ENCODE data around the gene ASAP3.
A peak's percentile ranks its signal among the peaks of the same experiment; 100 is the strongest.

ASAP3 gene

GRCh38 chr1:23530747-23531561 lies 47.0 kb upstream of the ASAP3 start, which contains the start of gene E2F2:
Gene E2F2, minus strand, starts transcription at chr1:23531233. Its CDS starts 440 bp downstream, at chr1:23530793.
- H3K4me3 ChIP-seq (ENCODE audit: low read length, poor library complexity, severe bottlenecking) = peak within 1 kb of the TSS; percentile 93
- H3K4me1 ChIP-seq (ENCODE audit: insufficient read depth, low read length, poor library complexity, severe bottlenecking) = peaks cover 76% of the 10 kb centered on the region
- peak within 1 kb of the TSS; percentile 95 for H3K4me2 ChIP-seq (ENCODE audit: low read depth, low read length, poor library complexity, severe bottlenecking)
- peaks cover 21% of the 10 kb centered on the region for H3F3A ChIP-seq (ENCODE audit: low read depth)
- H3K9me3 ChIP-seq (ENCODE audit: insufficient read depth, low read depth, low read length) = no peaks in the 10 kb centered on the region
- H3K36me3 ChIP-seq (ENCODE audit: insufficient read depth, low read length) = no peaks in the 10 kb centered on the region
- peaks cover 5% of the 10 kb centered on the region for H3K27me3 ChIP-seq (ENCODE audit: insufficient read depth, low read length, poor library complexity, severe bottlenecking)
- TF ChIP-seq CTCF (conservative IDR thresholded peaks at IDR 0.05; ENCODE audit: low read length) = peak; percentile 35
- TF ChIP-seq EZH2phosphoT487 (IDR thresholded peaks at IDR 0.05; ENCODE audit: borderline replicate concordance) = no peak
- H3K79me2 ChIP-seq (ENCODE audit: insufficient read depth, low read length) = peaks cover 44% of the 10 kb centered on the region
- no peaks in the 10 kb centered on the region for H3K9me2 ChIP-seq (replicated peaks; ENCODE audit: low read depth, low read length)
- H4K20me1 ChIP-seq (ENCODE audit: insufficient read depth, low read length, poor library complexity, severe bottlenecking) = peaks cover 15% of the 10 kb centered on the region
- peak within 1 kb of the TSS; percentile 98 for H3K9ac ChIP-seq (ENCODE audit: low read depth, low read length, poor library complexity, severe bottlenecking)
- peak within 1 kb of the TSS; percentile 91 for H2AFZ ChIP-seq (ENCODE audit: low read length)

DNA sequence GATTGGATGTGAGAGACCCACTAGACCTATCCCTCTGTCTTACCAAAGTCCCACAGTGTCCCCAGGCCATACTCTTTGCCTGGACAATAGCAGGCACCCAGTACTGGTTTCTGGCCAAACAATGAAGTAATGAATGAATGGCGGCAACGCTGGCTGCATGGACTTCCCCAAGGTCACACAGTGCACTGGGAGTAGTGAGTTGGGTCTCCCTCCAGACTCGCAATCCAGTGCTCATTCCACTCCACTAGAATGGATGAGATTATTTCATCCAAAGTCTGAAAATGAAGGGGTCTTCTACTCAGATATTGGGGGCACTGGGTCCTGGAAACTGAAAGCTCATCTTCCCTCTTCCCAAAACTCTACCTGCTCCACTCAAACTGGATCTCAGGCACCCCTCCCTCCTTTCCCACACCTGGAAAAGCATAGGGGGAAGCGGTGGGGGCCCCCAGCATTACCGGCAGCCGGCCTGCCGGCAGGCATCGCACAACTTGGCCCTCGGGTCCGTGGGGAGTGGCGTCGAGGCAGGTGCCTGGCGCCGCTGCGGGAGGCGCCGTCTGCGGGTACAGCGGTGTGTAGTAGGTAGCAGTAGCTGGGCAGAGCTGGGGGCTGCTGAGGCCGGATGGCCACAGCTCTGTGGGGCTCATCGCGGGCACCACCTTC lies 46.2 kb upstream of the ASAP3 start:
- peaks cover 19% of the 10 kb centered on the region for H4K20me1 ChIP-seq (ENCODE audit: insufficient read depth, low read length, poor library complexity, severe bottlenecking)
- peak overlapping the region; percentile 98 for H3K9ac ChIP-seq (ENCODE audit: low read depth, low read length, poor library complexity, severe bottlenecking)
- TF ChIP-seq CTCF (conservative IDR thresholded peaks at IDR 0.05; ENCODE audit: low read length) (no peak), EZH2phosphoT487 (IDR thresholded peaks at IDR 0.05; ENCODE audit: borderline replicate concordance) (no peak)
- peak overlapping the region; percentile 95 for H3K4me2 ChIP-seq (ENCODE audit: low read depth, low read length, poor library complexity, severe bottlenecking)
- peak overlapping the region; percentile 93 for H3K4me3 ChIP-seq (ENCODE audit: low read length, poor library complexity, severe bottlenecking)
- peaks cover 80% of the 10 kb centered on the region for H3K4me1 ChIP-seq (ENCODE audit: insufficient read depth, low read length, poor library complexity, severe bottlenecking)
- H3K9me3 ChIP-seq (ENCODE audit: insufficient read depth, low read depth, low read length) = no peaks in the 10 kb centered on the region
- H3K36me3 ChIP-seq (ENCODE audit: insufficient read depth, low read length) = no peaks in the 10 kb centered on the region
- H3K79me2 ChIP-seq (ENCODE audit: insufficient read depth, low read length) = peaks cover 51% of the 10 kb centered on the region
- no peaks in the 10 kb centered on the region for H3K9me2 ChIP-seq (replicated peaks; ENCODE audit: low read depth, low read length)
- peaks cover 24% of the 10 kb centered on the region for H3F3A ChIP-seq (ENCODE audit: low read depth)
- H2AFZ ChIP-seq (ENCODE audit: low read length) = peak overlapping the region; percentile 82
- H3K27me3 ChIP-seq (ENCODE audit: insufficient read depth, low read length, poor library complexity, severe bottlenecking) = peaks cover 5% of the 10 kb centered on the region

DNA sequence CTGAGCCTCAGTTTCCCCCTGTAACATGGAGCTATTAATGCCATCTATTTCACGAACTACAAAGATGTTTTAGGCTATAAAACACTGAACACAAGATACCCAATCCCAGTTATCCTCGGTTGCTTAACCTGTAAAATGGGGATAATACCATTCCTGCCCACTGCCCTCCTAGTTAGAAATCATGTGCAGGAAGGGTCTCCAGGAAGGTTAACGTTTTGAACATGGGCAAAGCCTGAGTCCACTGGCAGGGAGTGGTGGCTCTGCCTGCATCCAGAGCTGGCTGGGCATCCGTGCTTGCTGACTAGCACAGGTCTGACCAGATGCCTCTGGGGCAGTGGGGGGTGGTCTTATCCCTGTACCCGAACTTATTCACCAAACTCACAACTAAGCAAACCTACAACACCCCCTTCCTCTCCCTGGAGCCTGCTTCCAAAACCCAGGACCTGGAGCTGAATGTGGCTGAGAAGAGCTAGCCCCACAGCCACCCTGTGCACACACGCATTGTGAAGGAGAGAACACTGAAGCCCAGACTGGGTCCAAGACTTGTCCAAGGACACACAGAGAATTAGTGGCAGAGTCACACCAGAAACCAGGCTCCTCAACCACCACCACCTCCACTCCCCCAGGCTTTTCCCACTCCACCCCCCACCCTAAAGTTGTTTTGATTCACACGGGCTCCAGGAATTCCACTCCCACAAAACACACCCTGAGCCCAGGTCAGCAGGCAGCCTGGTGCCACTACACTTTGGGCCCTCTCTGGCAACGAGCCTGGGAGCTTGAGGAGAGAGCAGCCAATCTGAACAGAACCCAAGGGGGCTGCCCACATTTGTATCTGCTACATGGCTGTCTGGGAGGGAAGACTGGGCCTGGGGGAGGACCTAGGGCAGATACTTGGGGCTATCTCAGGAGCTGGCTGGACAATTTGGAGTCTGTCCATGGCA lies 45.4 kb upstream of the ASAP3 start:
- H3K4me2 ChIP-seq (ENCODE audit: low read depth, low read length, poor library complexity, severe bottlenecking) = peak overlapping the region; percentile 95
- peak overlapping the region; percentile 98 for H3K9ac ChIP-seq (ENCODE audit: low read depth, low read length, poor library complexity, severe bottlenecking)

More for the DNA sequence above, 45.4 kb upstream of the ASAP3 start:
- Histone ChIP-seq H2AFZ (ENCODE audit: low read length) (no peak overlapping the region), H3K79me2 (ENCODE audit: insufficient read depth, low read length) (peaks cover 54% of the 10 kb centered on the region), H3K9me3 (ENCODE audit: insufficient read depth, low read depth, low read length) (no peaks in the 10 kb centered on the region), H3K9me2 (replicated peaks; ENCODE audit: low read depth, low read length) (no peaks in the 10 kb centered on the region), H3K4me1 (ENCODE audit: insufficient read depth, low read length, poor library complexity, severe bottlenecking) (peaks cover 80% of the 10 kb centered on the region), H3K36me3 (ENCODE audit: insufficient read depth, low read length) (no peaks in the 10 kb centered on the region), H3K27me3 (ENCODE audit: insufficient read depth, low read length, poor library complexity, severe bottlenecking) (peaks cover 5% of the 10 kb centered on the region), H3F3A (ENCODE audit: low read depth) (peaks cover 23% of the 10 kb centered on the region), H4K20me1 (ENCODE audit: insufficient read depth, low read length, poor library complexity, severe bottlenecking) (peaks cover 20% of the 10 kb centered on the region), H3K4me3 (ENCODE audit: low read length, poor library complexity, severe bottlenecking) (peak overlapping the region; percentile 93)
- TF ChIP-seq CTCF (conservative IDR thresholded peaks at IDR 0.05; ENCODE audit: low read length) (no peak), EZH2phosphoT487 (IDR thresholded peaks at IDR 0.05; ENCODE audit: borderline replicate concordance) (no peak)
